B cell (primary cell): ENCODE data around the gene CREB5.

ENCODE experiments used
- CTCF ChIP-seq: fragments of 200-600 bp; IDR thresholded peaks from one replicate; pipeline ENCODE4 v1.8.0; 2022; ENCODE audit warnings: antibody characterized with exemption, mild to moderate bottlenecking
- EZH2 ChIP-seq: IDR thresholded peaks from 2 replicates; pipeline ENCODE4 v1.6.1; 2012; ENCODE audit warnings: borderline replicate concordance, low read depth, mild to moderate bottlenecking, moderate library complexity, low read length; ENCODE audit not compliant: insufficient read depth, poor library complexity, severe bottlenecking

DNA sequence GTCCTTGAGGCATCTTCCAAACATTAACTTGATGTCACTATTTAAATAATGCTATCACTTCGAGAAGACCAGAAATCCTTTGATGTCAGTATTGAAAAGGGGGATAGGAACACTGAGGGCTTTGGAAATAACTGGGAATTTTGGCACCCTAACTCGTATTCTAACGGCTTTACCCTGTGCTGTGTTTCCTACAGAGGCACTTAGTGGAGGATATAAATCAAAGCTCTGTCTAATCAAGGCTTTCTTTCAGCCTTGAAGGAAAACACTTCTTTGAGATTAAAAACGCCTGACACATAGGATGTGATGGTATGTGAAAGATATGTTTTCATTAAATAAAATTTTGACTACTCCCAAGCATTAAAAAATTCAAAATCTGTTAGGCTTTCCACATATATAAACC lies 62.3 kb downstream of the CREB5 start:
- TF ChIP-seq CTCF (no peak), EZH2 (no peak)
